GM19438 (cell line): ENCODE data around the gene ZPLD1.

Experiments used
- ATAC-seq: cut with Tn5 transposase; IDR thresholded peaks from one replicate; pipeline ENCODE4 v1.9.1; 2021; ENCODE audit warnings: low read depth; ENCODE audit not compliant: unreplicated experiment

The ZPLD1 gene

GRCh38 chr3:102464261-102464660, 29.4 kb downstream of the ZPLD1 start:
- no peak for ATAC-seq

- ATAC-seq = no peak
Observed at GRCh38 chr3:102466001-102466400, 31.2 kb downstream of the ZPLD1 start.

- no peak for ATAC-seq
Observed at GRCh38 chr3:102470066-102470465, 35.3 kb downstream of the ZPLD1 start.

- no peak for ATAC-seq
Observed at GRCh38 chr3:102471001-102471400, 36.2 kb downstream of the ZPLD1 start.

- ATAC-seq = no peak
Observed at GRCh38 chr3:102471491-102471890, 36.7 kb downstream of the ZPLD1 start.

GRCh38 chr3:102473648-102474047, 38.8 kb downstream of the ZPLD1 start:
- no peak for ATAC-seq

GRCh38 chr3:102474207-102474606, 39.4 kb downstream of the ZPLD1 start:
- ATAC-seq = no peak

- no peak for ATAC-seq
Observed at GRCh38 chr3:102476198-102476597, 41.4 kb downstream of the ZPLD1 start.

- no peak for ATAC-seq
Observed at GRCh38 chr3:102478160-102478559, 43.3 kb downstream of the ZPLD1 start.

- ATAC-seq = no peak
Observed at GRCh38 chr3:102480139-102480538, 45.3 kb downstream of the ZPLD1 start.

GRCh38 chr3:102481050-102481449, 46.2 kb downstream of the ZPLD1 start:
- no peak for ATAC-seq

GRCh38 chr3:102483556-102483955, 48.7 kb downstream of the ZPLD1 start:
- ATAC-seq = no peak

GRCh38 chr3:102484363-102484762, 49.5 kb downstream of the ZPLD1 start:
- ATAC-seq = no peak

GRCh38 chr3:102485701-102486100, 50.9 kb downstream of the ZPLD1 start:
- no peak for ATAC-seq

GRCh38 chr3:102488331-102488730, 53.5 kb downstream of the ZPLD1 start:
- ATAC-seq = no peak

- no peak for ATAC-seq
Observed at GRCh38 chr3:102492300-102492699, 57.5 kb downstream of the ZPLD1 start.

GRCh38 chr3:102497571-102497970, 62.8 kb downstream of the ZPLD1 start:
- no peak for ATAC-seq

- ATAC-seq = no peak
Observed at GRCh38 chr3:102505542-102505941, 70.7 kb downstream of the ZPLD1 start.

- no peak for ATAC-seq
Observed at GRCh38 chr3:102510663-102511062, 75.8 kb downstream of the ZPLD1 start.

- ATAC-seq = no peak
Observed at GRCh38 chr3:102511168-102511567, 76.4 kb downstream of the ZPLD1 start.

GRCh38 chr3:102511639-102512038, 76.8 kb downstream of the ZPLD1 start:
- ATAC-seq = no peak

- ATAC-seq = no peak
Observed at GRCh38 chr3:102512734-102513504, 78.1 kb downstream of the ZPLD1 start.

GRCh38 chr3:102514241-102514640, 79.4 kb downstream of the ZPLD1 start:
- no peak for ATAC-seq
